HCT116 (cell line): ENCODE measurements around the gene MOB3A. TPM values are rescaled to one million over a fixed set of nuclear protein-coding genes. Genes with fewer than 3 reads are reported as not detected.

Experiments
- ATAC-seq: fragments of 200-7000 bp; cut with Tn5 transposase; 2 replicates; pipeline ENCODE4 v1.9.1; 2020; ENCODE audit warnings: mild to moderate bottlenecking, moderate library complexity
- BruUV-seq: library from RNA; stranded (reverse); fragments of 400-500 nt; replicated peaks from 2 replicates; lab custom pipeline; 2021; lab: Mats Ljungman, UMichigan
- CTCF ChIA-PET: fragments of 300-600 bp; sonication (Branson Sonifier 250); formaldehyde crosslinking; loops from one replicate; lab custom pipeline; 2021; ENCODE audit warnings: antibody characterized with exemption; lab: Charles Lee
- POLR2A ChIA-PET: fragments of 300-600, 350-600 bp; sonication (Branson Sonifier 250); formaldehyde crosslinking; loops from one replicate; lab custom pipeline; 2021; ENCODE audit warnings: antibody characterized with exemption; lab: Charles Lee
- RAD21 ChIA-PET, 2 experiments: fragments of 300-600 bp; sonication (Branson Sonifier 250); formaldehyde crosslinking; loops; one replicate each; lab custom pipeline; 2023; ENCODE audit warnings: low total read pairs in 2 of 2; ENCODE audit not compliant: uncharacterized antibody in 2 of 2, unreplicated experiment in 2 of 2, low non-redundant PET in 1 of 2; lab: Charles Lee
- DNase-seq: peaks from one replicate; pipeline ENCODE4 v3.0.0-alpha.2; 2010; ENCODE audit warnings: low read depth, low spot score
- H2AFZ ChIP-seq: fragments of 200-600 bp; shearing (Covaris generic), sonication (generic); 2 replicates; pipeline ENCODE4 v1.6.1; 2017; ENCODE audit warnings: low read depth, mixed run types, mixed read lengths, antibody characterized with exemption, low read length; ENCODE audit not compliant: poor library complexity, severe bottlenecking
- H3K27ac ChIP-seq: 2 replicates; pipeline ENCODE4 v1.5.1; 2012; ENCODE audit warnings: low read depth, low read length
- H3K27me3 ChIP-seq: fragments of 200-600 bp; sonication (generic); 2 replicates; pipeline ENCODE4 v1.6.1; 2016; ENCODE audit warnings: mixed run types, low read length, mixed read lengths; ENCODE audit not compliant: insufficient read depth
- H3K36me3 ChIP-seq, 2 experiments: fragments of 200-500 bp in 1 of 2; fragments of 200-600 bp in 1 of 2; sonication (Bioruptor generic) in 1 of 2; sonication (generic) in 1 of 2; 2 replicates each; pipeline versions ENCODE4 v1.5.1 to v1.6.1; 2014 to 2016; ENCODE audit warnings: low read length in 2 of 2, inconsistent platforms in 1 of 2, mixed read lengths in 1 of 2, mixed run types in 1 of 2; ENCODE audit not compliant: insufficient read depth in 2 of 2, control insufficient read depth in 1 of 2
- H3K4me1 ChIP-seq, 2 experiments: fragments of 200-600 bp in 1 of 2; sonication (generic) in 1 of 2; 2 replicates each; pipeline versions ENCODE4 v1.5.1 to v1.6.1; 2012 to 2017; ENCODE audit warnings: low read length in 2 of 2, inconsistent platforms in 1 of 2, mild to moderate bottlenecking in 1 of 2, mixed read lengths in 1 of 2, mixed run types in 1 of 2, moderate library complexity in 1 of 2; ENCODE audit not compliant: insufficient read depth in 2 of 2, control insufficient read depth in 1 of 2
- H3K4me2 ChIP-seq: fragments of 200-600 bp; sonication (generic); 2 replicates; pipeline ENCODE4 v1.6.1; 2017; ENCODE audit warnings: mixed run types, low read length, mixed read lengths
- H3K4me3 ChIP-seq, 2 experiments: fragments of 200-600 bp in 1 of 2; sonication (generic) in 1 of 2; replicated peaks in 1 of 2; 2 replicates each; pipeline ENCODE4 v1.5.1; 2011 to 2016; ENCODE audit warnings: low read length in 2 of 2, control low read depth in 1 of 2, low read depth in 1 of 2, mild to moderate bottlenecking in 1 of 2, mixed read lengths in 1 of 2, mixed run types in 1 of 2
- H3K79me2 ChIP-seq: fragments of 200-600 bp; sonication (generic); 2 replicates; pipeline ENCODE4 v1.6.1; 2017; ENCODE audit warnings: mild to moderate bottlenecking, mixed run types, low read length, moderate library complexity, mixed read lengths; ENCODE audit not compliant: insufficient read depth
- H3K9ac ChIP-seq: fragments of 200-600 bp; sonication (generic); 2 replicates; pipeline ENCODE4 v1.6.1; 2016; ENCODE audit warnings: low read length, mixed read lengths
- H3K9me2 ChIP-seq: fragments of 200-600 bp; sonication (generic), shearing (Covaris generic); 2 replicates; pipeline ENCODE4 v1.6.1; 2017; ENCODE audit warnings: mixed run types, mild to moderate bottlenecking, moderate library complexity; ENCODE audit not compliant: insufficient read depth
- H3K9me3 ChIP-seq, 2 experiments: fragments of 200-500 bp in 1 of 2; fragments of 200-600 bp in 1 of 2; sonication (Bioruptor generic) in 1 of 2; sonication (generic) in 1 of 2; 2 replicates each; pipeline ENCODE4 v1.6.1; 2014 to 2017; ENCODE audit warnings: low read length in 2 of 2, mixed read lengths in 2 of 2, inconsistent platforms in 1 of 2, low read depth in 1 of 2, mild to moderate bottlenecking in 1 of 2, mixed run types in 1 of 2, moderate library complexity in 1 of 2; ENCODE audit not compliant: control insufficient read depth in 1 of 2, insufficient read depth in 1 of 2
- H4K20me1 ChIP-seq: fragments of 200-600 bp; sonication (generic), shearing (Covaris generic); 2 replicates; pipeline ENCODE4 v1.6.1; 2017; ENCODE audit warnings: mixed run types, mild to moderate bottlenecking, moderate library complexity; ENCODE audit not compliant: insufficient read depth
- CEBPB ChIP-seq: IDR thresholded peaks from 2 replicates; pipeline ENCODE4 v1.6.1; 2012; ENCODE audit warnings: low read depth
- FOSL1 ChIP-seq: IDR thresholded peaks from 2 replicates; pipeline ENCODE4 v1.6.1; 2012; ENCODE audit warnings: low read depth
- POLR2A ChIP-seq: IDR thresholded peaks from 2 replicates; pipeline ENCODE4 v1.7.0; 2011; ENCODE audit warnings: borderline replicate concordance; ENCODE audit not compliant: insufficient read depth, insufficient read length; ENCODE audit errors: extremely low read depth
- POLR2AphosphoS5 ChIP-seq: IDR thresholded peaks from 2 replicates; pipeline ENCODE4 v1.6.1; 2011; ENCODE audit warnings: mild to moderate bottlenecking, low read depth, low read length, moderate library complexity
- SP1 ChIP-seq: IDR thresholded peaks from 2 replicates; pipeline ENCODE4 v1.6.1; 2012; ENCODE audit warnings: low read depth
- SRF ChIP-seq: IDR thresholded peaks from 2 replicates; pipeline ENCODE4 v1.6.1; 2012; ENCODE audit warnings: low read depth
- YY1 ChIP-seq: IDR thresholded peaks from 2 replicates; pipeline ENCODE4 v1.6.1; 2011; ENCODE audit warnings: low read length, low read depth, moderate library complexity, mild to moderate bottlenecking; ENCODE audit not compliant: insufficient replicate concordance; ENCODE audit errors: extremely low read depth
- intact Hi-C: fragments of 100-400 bp; cut with micrococcal nuclease; formaldehyde crosslinking; loops from 2 replicates; pipeline ENCODE4 v1.10.0; 2022
- total RNA-seq: library from RNA; stranded (reverse); gene quantifications from one replicate; pipeline ENCODE4 v1.2.1, GENCODE V29; 2021; ENCODE audit not compliant: unreplicated experiment
- TF ChIP-seq, protein P1 (sequence below): IDR thresholded peaks from 2 replicates; pipeline ENCODE4 v1.6.1; 2011; ENCODE audit warnings: mild to moderate bottlenecking, low read length, moderate library complexity; ENCODE audit not compliant: insufficient replicate concordance; ENCODE audit errors: extremely low read depth

The MOB3A gene
- total RNA-seq, 1 experiment from 2014 or later = 32.1 TPM

DNA sequence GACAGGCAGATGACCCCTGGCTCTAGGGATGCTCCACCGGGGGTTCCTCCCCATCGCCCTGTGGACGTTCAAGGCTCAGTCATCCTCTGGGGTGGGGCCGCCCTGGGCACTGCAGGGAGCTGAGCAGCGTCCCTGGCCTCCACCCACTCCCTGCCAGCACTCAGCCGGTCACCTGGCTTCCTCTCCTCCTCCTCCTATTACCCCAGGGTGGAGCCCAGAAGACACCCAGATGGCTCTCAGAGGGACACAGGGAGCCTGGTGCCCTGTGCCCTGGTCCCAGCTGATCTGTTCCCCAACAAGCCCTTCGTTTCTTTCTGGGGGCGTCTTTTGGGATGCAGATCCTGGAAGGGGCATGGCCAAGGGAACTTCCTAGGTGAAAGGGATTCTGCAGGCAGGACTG is 41.4 kb downstream of the MOB3A start:
- ChIA-PET POLR2A (interaction anchor here (0.6 to 4.2 kb wide), 5 partner anchors 8 to 535 kb away, joined by 3 to 39 read pairs (median 5); no protein-coding TSS in a partner anchor), CTCF (interaction anchor here (0.7 to 3.0 kb wide), 3 partner anchors 15 to 35 kb away, joined by 3 to 8 read pairs (median 4); no protein-coding TSS in a partner anchor), RAD21 (no interaction called here)
- H3K4me1 ChIP-seq = peaks cover 70 to 89% of the 10 kb centered on the region in 2 experiments
- no peaks in the 10 kb centered on the region for H4K20me1 ChIP-seq
- no peaks in the 10 kb centered on the region for H3K36me3 ChIP-seq
- H3K27ac ChIP-seq = peak overlapping the region; percentile 84
- H3K79me2 ChIP-seq = peaks cover 10% of the 10 kb centered on the region
- BruUV-seq = no TSS peak
- peak overlapping the region; percentile 7 for H2AFZ ChIP-seq
- H3K4me3 ChIP-seq = peak overlapping the region; percentile 2 to 27; a peak in 2 of 4 replicates
- H3K9me2 ChIP-seq = no peaks in the 10 kb centered on the region
- no peaks in the 10 kb centered on the region for H3K27me3 ChIP-seq
- H3K9me3 ChIP-seq = no peaks in the 10 kb centered on the region
- intact Hi-C loops = no loop called here
- DNase-seq (no peak), ATAC-seq (peak; percentile 28)
- no peak for TF ChIP-seq SRF
- TF ChIP-seq POLR2A = no peak
- no peak for TF ChIP-seq SP1
- TF ChIP-seq POLR2AphosphoS5 = peak; percentile 91
- peak; percentile 69 for TF ChIP-seq YY1
- no peak for TF ChIP-seq FOSL1
- TF ChIP-seq, protein P1, sequence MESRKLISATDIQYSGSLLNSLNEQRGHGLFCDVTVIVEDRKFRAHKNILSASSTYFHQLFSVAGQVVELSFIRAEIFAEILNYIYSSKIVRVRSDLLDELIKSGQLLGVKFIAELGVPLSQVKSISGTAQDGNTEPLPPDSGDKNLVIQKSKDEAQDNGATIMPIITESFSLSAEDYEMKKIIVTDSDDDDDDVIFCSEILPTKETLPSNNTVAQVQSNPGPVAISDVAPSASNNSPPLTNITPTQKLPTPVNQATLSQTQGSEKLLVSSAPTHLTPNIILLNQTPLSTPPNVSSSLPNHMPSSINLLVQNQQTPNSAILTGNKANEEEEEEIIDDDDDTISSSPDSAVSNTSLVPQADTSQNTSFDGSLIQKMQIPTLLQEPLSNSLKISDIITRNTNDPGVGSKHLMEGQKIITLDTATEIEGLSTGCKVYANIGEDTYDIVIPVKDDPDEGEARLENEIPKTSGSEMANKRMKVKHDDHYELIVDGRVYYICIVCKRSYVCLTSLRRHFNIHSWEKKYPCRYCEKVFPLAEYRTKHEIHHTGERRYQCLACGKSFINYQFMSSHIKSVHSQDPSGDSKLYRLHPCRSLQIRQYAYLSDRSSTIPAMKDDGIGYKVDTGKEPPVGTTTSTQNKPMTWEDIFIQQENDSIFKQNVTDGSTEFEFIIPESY = no peak
- TF ChIP-seq CEBPB = no peak
- peak overlapping the region; percentile 81 for H3K4me2 ChIP-seq
- peak overlapping the region; percentile 56 for H3K9ac ChIP-seq
